Brain microvascular endothelial cell (primary cell): ENCODE measurements around the gene UTF1.

ENCODE experiments used
- DNase-seq: peaks from one replicate; pipeline ENCODE4 v3.0.0-alpha.2; 2020
- H3K27ac ChIP-seq: fragments of 250-450 bp; sonication (Bioruptor Pico); 2 replicates; pipeline ENCODE4 v1.5.1; 2020; ENCODE audit warnings: mild to moderate bottlenecking, moderate library complexity
- H3K27me3 ChIP-seq: fragments of 250-450 bp; sonication (Bioruptor Pico); replicated peaks from 2 replicates; pipeline ENCODE4 v1.5.1; 2020; ENCODE audit warnings: mild to moderate bottlenecking
- H3K36me3 ChIP-seq: fragments of 250-450 bp; sonication (Bioruptor Pico); replicated peaks from 2 replicates; pipeline ENCODE4 v1.5.1; 2020; ENCODE audit warnings: mild to moderate bottlenecking
- H3K4me3 ChIP-seq: 2 replicates; pipeline ENCODE4 v1.5.1; 2011; ENCODE audit warnings: low read depth, mild to moderate bottlenecking, control low read depth, low read length, moderate library complexity
- in situ Hi-C: cut with HindIII; loops from 2 replicates; pipeline ENCODE4 v1.10.0; 2017; ENCODE audit warnings: low sequenced_read_pairs, low pct_ligation_motif_present
- TF ChIP-seq, protein P1 (sequence below): IDR thresholded peaks from 2 replicates; pipeline ENCODE4 v1.5.1; 2011; ENCODE audit warnings: low read depth, mild to moderate bottlenecking, moderate library complexity, low read length, control low read depth, inconsistent platforms; ENCODE audit errors: missing control alignments

Gene UTF1

DNA sequence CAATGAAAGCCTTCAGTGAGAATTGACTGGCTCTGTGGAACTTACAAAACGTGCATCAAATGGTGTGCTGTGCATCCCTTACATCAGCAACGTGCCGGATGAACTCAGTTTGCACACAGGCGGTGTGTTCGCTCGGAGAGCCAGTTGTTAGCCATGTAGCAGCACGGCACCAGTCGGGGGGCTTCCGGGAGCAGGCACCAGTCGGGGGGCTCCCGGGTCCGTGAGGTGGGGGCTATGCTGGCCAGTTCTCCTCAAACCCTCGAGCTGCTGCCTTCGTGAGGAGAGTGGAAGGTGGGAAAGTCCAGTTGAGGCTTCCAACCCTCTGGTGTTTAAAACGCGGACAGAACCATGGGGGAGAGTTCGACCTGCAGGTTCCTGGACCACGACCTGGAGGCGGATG, 34.9 kb upstream of the UTF1 start:
- TF ChIP-seq, protein P1, sequence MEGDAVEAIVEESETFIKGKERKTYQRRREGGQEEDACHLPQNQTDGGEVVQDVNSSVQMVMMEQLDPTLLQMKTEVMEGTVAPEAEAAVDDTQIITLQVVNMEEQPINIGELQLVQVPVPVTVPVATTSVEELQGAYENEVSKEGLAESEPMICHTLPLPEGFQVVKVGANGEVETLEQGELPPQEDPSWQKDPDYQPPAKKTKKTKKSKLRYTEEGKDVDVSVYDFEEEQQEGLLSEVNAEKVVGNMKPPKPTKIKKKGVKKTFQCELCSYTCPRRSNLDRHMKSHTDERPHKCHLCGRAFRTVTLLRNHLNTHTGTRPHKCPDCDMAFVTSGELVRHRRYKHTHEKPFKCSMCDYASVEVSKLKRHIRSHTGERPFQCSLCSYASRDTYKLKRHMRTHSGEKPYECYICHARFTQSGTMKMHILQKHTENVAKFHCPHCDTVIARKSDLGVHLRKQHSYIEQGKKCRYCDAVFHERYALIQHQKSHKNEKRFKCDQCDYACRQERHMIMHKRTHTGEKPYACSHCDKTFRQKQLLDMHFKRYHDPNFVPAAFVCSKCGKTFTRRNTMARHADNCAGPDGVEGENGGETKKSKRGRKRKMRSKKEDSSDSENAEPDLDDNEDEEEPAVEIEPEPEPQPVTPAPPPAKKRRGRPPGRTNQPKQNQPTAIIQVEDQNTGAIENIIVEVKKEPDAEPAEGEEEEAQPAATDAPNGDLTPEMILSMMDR = no peak
- in situ Hi-C loops = no loop called here
- Histone ChIP-seq H3K27me3 (no peaks in the 10 kb centered on the region), H3K4me3 (no peak overlapping the region), H3K36me3 (no peaks in the 10 kb centered on the region), H3K27ac (no peak overlapping the region)
- DNase-seq = no peak

DNA sequence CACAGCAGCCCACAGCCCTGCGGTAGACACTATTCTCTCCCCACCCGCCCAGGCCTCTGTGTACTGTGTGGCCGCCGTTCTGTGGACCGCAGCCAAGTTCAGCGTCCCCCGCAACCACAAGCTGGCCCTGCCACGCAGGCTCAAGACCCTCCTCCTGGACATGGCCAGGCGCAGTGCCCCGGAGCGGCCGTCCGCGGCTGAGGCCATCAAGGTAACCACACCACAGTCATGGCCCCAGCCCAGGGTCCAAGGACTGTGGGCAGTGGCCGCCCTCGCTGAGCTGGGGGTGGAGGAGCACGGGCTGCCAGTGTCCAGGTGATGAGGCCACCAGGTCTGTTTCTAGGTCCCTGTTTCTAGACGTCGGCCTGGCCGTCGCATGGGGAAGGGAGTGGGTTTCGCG, 34.4 kb upstream of the UTF1 start:
- in situ Hi-C loops = no loop called here
- Histone ChIP-seq H3K4me3 (no peak overlapping the region), H3K27me3 (no peaks in the 10 kb centered on the region), H3K27ac (no peak overlapping the region), H3K36me3 (no peaks in the 10 kb centered on the region)
- DNase-seq = no peak
- TF ChIP-seq, protein P1 = no peak

DNA sequence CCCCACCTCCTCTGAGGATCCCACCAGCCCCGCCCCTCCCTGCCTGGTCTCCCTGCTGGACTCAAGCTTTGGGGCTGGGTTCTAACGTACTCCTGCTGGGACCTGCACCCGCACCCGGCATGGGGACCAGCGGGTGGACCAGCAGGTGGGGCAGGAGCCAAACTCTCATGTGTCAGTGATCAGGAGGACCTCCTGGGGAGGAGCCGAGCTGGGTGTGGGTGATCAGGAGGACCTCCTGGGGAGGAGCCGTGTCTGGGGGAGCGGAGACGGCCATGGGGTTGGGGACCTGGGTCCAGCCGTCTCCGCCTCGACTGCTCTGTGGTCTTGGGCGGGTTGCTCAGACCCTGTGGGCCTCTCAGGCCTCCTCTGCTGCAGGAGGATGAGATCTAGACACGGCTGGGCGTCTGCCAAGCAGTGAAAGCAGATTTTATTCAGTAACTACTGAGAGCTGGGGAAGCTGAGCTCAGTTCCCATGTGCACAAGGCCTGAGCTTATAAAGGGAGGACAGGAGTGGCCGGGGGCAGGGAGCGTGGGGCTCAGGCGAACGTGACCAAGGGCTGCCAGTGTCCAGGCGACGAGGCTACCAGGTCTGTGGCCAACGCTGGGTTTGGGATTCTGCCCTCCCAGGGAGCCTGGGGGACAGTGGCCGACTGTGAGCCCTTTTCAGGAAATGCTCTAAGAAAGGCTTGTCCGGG, 33.6 kb upstream of the UTF1 start:
- DNase-seq = no peak
- H3K36me3 ChIP-seq = no peaks in the 10 kb centered on the region
- TF ChIP-seq, protein P1 = no peak
- H3K27ac ChIP-seq = no peak overlapping the region
- no peak overlapping the region for H3K4me3 ChIP-seq
- H3K27me3 ChIP-seq = no peaks in the 10 kb centered on the region
- in situ Hi-C loops = no loop called here

DNA sequence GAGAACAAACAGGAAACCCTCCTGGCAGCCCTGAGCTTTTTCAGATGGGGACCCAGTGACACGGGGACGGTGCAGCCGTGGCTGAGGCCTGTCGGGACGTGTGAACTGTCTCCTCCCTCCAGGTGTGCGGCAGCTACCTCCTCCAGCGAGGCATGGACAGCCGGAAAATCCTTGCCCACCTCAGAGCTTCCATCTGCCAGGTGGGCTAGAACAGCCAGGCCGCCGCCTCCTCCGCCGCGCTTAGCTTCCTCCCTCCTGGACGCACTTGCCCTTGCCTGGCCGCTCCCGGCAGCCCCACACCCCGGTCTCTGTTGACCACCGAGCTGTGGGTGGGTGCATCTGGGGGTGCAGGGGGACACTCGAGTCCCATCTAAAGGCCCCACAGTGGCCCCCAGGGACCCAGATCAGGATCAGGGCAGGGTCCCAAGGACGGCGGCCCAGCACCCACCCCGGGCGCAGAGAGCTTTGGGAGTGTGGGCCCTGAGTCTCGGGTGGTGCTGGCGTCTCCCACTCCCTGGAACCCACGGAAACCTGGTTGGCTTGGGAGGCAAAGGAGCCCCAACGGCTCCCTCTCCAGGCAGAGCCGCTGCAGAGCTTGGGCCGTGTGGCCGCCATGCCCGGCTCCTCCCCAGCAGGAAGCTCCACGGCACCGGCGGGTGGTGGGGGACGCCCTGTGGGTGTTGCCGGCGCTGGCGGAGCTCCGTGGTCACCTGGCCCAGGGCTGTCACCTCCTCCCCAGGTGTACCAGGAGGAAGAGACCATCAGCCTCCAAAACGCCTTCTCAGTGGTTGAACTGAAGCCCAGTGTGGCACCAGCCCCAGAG, 32.9 kb upstream of the UTF1 start:
- Histone ChIP-seq H3K27ac (no peak overlapping the region), H3K36me3 (no peaks in the 10 kb centered on the region), H3K27me3 (no peaks in the 10 kb centered on the region), H3K4me3 (no peak overlapping the region)
- in situ Hi-C loops = no loop called here
- DNase-seq = no peak
- TF ChIP-seq, protein P1 = no peak

DNA sequence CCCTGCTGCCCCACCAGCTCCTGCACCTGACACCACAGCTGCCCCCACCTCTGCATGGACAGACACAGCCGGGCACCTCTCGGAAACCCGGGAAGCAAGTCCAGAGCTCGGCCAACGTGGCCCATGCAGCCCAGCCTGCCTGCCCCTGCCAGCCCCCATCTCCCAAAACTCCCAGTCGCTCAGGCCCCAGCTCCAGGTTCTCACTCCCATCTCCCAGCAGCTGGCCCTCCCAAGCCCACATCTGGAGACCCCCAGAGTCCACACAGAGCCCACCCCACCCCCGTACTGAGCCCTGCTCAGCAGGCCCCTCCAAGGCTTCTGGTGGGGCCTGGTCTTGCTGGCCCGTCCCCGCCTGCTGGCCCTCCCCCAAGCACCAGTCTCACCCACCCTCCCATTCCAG, 32.2 kb upstream of the UTF1 start:
- TF ChIP-seq, protein P1 = no peak
- no peaks in the 10 kb centered on the region for H3K27me3 ChIP-seq

DNA sequence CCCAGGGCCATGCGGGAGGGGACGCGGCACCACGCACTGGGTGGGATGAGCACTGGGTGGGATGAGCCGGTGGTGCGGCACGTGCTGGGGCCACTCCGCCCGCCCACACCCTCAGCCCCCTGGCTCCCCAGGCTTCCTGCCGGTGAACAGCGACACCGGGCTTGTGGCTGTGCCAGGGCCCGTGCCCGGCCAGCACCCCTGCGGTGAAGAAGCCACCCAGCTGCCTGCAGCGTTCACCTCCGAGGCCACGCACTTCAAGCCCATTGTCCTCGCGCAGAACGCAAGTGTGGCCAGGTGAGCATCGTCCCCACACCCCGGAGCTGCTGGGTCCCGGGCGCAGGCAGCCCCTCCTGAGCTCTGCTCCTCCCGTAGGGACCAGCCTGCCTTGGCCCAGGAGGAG, 31.8 kb upstream of the UTF1 start:
- Histone ChIP-seq H3K27me3 (no peaks in the 10 kb centered on the region), H3K36me3 (no peaks in the 10 kb centered on the region), H3K4me3 (no peak overlapping the region), H3K27ac (no peak overlapping the region)
- in situ Hi-C loops = no loop called here
- TF ChIP-seq, protein P1 = no peak
- no peak for DNase-seq

More for the DNA sequence above, 32.2 kb upstream of the UTF1 start:
- in situ Hi-C loops = no loop called here
- no peak for DNase-seq
- Histone ChIP-seq H3K4me3 (no peak overlapping the region), H3K36me3 (no peaks in the 10 kb centered on the region), H3K27ac (no peak overlapping the region)
